IMR-90 (cell line): Measurements from ENCODE around the gene PRAMEF18. TPM values are rescaled to one million over a fixed set of nuclear protein-coding genes. Genes with fewer than 3 reads are reported as not detected.
"Not testable (repeated sequence)": the region's sequence is repeated elsewhere in the genome, so short reads cannot be mapped to it uniquely, and the experiment has no call there.

Source experiments
- ATAC-seq: fragments of 200-7000 bp; cut with Tn5 transposase; 2 replicates; pipeline ENCODE4 v1.9.1; 2020; ENCODE audit warnings: low read depth, mild to moderate bottlenecking, moderate library complexity
- BruUV-seq: library from RNA; stranded (reverse); fragments of 400-500 nt; replicated peaks from 2 replicates; lab custom pipeline; 2021; lab: Mats Ljungman, UMichigan
- CTCF ChIA-PET: fragments of 300-600 bp; formaldehyde crosslinking; extraction: SDS; loops from one replicate; lab custom pipeline; 2021; ENCODE audit warnings: antibody characterized with exemption; lab: Yijun Ruan, JAX
- POLR2A ChIA-PET: fragments of 300-600 bp; sonication (Branson Sonifier 250); formaldehyde crosslinking; loops from one replicate; lab custom pipeline; 2022; ENCODE audit warnings: antibody characterized with exemption; ENCODE audit not compliant: unreplicated experiment; lab: Charles Lee
- DNase-seq: peaks from one replicate; pipeline ENCODE4 v3.0.0; 2013
- H2AFZ ChIP-seq: replicated peaks from 2 replicates; pipeline ENCODE3; 2013; ENCODE audit warnings: low read length, mild to moderate bottlenecking; ENCODE audit not compliant: poor library complexity
- H2AK5ac ChIP-seq: 2 replicates; pipeline ENCODE4 v1.6.1; 2013; ENCODE audit warnings: low read depth, low read length, inconsistent platforms
- H2AK9ac ChIP-seq: replicated peaks from 2 replicates; pipeline ENCODE3; 2013; ENCODE audit warnings: mild to moderate bottlenecking, low read depth, low read length, moderate library complexity; ENCODE audit not compliant: poor library complexity
- H2BK120ac ChIP-seq: 2 replicates; pipeline ENCODE4 v1.6.1; 2013; ENCODE audit warnings: low read depth, low read length, inconsistent platforms
- H2BK15ac ChIP-seq: 3 replicates; pipeline ENCODE4 v1.6.1; 2013; ENCODE audit warnings: low read depth, low read length, inconsistent platforms
- H2BK20ac ChIP-seq: 2 replicates; pipeline ENCODE4 v1.6.1; 2013; ENCODE audit warnings: low read depth, mild to moderate bottlenecking, inconsistent platforms, low read length, moderate library complexity
- H2BK5ac ChIP-seq: 2 replicates; pipeline ENCODE4 v1.6.1; 2013; ENCODE audit warnings: mild to moderate bottlenecking, low read depth, low read length, inconsistent platforms; ENCODE audit not compliant: poor library complexity, severe bottlenecking
- H3K14ac ChIP-seq: replicated peaks from 2 replicates; pipeline ENCODE4 v1.6.1; 2013; ENCODE audit warnings: low read depth, low read length, inconsistent platforms
- H3K18ac ChIP-seq: 2 replicates; pipeline ENCODE4 v1.6.1; 2013; ENCODE audit warnings: low read depth, low read length, control low read depth
- H3K23ac ChIP-seq: 2 replicates; pipeline ENCODE4 v1.6.1; 2013; ENCODE audit warnings: low read depth, low read length, inconsistent platforms
- H3K27ac ChIP-seq: 2 replicates; pipeline ENCODE4 v1.5.1; 2013; ENCODE audit warnings: mild to moderate bottlenecking, control low read depth, low read length; ENCODE audit not compliant: insufficient read depth
- H3K27me3 ChIP-seq: 2 replicates; pipeline ENCODE4 v1.6.1; 2013; ENCODE audit warnings: low read length; ENCODE audit not compliant: control insufficient read depth, insufficient read depth
- H3K36me3 ChIP-seq: 2 replicates; pipeline ENCODE4 v1.6.1; 2013; ENCODE audit warnings: low read length, mixed read lengths; ENCODE audit not compliant: control insufficient read depth, insufficient read depth
- H3K4ac ChIP-seq: 2 replicates; pipeline ENCODE4 v1.6.1; 2013; ENCODE audit warnings: low read depth, low read length, inconsistent platforms
- H3K4me1 ChIP-seq: 2 replicates; pipeline ENCODE4 v1.6.1; 2013; ENCODE audit warnings: low read length, mixed read lengths; ENCODE audit not compliant: control insufficient read depth, insufficient read depth
- H3K4me2 ChIP-seq: 2 replicates; pipeline ENCODE4 v1.6.1; 2013; ENCODE audit warnings: low read depth, mild to moderate bottlenecking, control low read depth, low read length, moderate library complexity
- H3K4me3 ChIP-seq: 2 replicates; pipeline ENCODE4 v1.5.1; 2013; ENCODE audit warnings: low read depth, mild to moderate bottlenecking, control low read depth, low read length, moderate library complexity; ENCODE audit not compliant: insufficient read depth
- H3K56ac ChIP-seq: 2 replicates; pipeline ENCODE4 v1.6.1; 2013; ENCODE audit warnings: low read length, inconsistent platforms; ENCODE audit not compliant: insufficient read depth; ENCODE audit errors: extremely low read depth
- H3K79me1 ChIP-seq, 2 experiments: 2 replicates each; pipeline ENCODE4 v1.6.1; 2013; ENCODE audit warnings: low read length in 2 of 2, inconsistent platforms in 1 of 2, low read depth in 1 of 2
- H3K9ac ChIP-seq: 2 replicates; pipeline ENCODE4 v1.6.1; 2013; ENCODE audit warnings: low read depth, low read length, control low read depth
- H3K9me1 ChIP-seq: 2 replicates; pipeline ENCODE4 v1.6.1; 2013; ENCODE audit warnings: low read length, inconsistent platforms; ENCODE audit not compliant: insufficient read depth
- H3K9me3 ChIP-seq: 2 replicates; pipeline ENCODE4 v1.6.1; 2013; ENCODE audit warnings: low read length; ENCODE audit not compliant: control insufficient read depth, insufficient read depth
- H4K20me1 ChIP-seq: 2 replicates; pipeline ENCODE4 v1.6.1; 2013; ENCODE audit warnings: low read length, inconsistent platforms; ENCODE audit not compliant: insufficient read depth
- H4K5ac ChIP-seq: 2 replicates; pipeline ENCODE4 v1.6.1; 2013; ENCODE audit warnings: mild to moderate bottlenecking, low read depth, low read length, control low read depth
- H4K8ac ChIP-seq, 2 experiments: 2 replicates each; pipeline ENCODE4 v1.6.1; 2013; ENCODE audit warnings: low read depth in 2 of 2, low read length in 2 of 2, control low read depth in 1 of 2, inconsistent platforms in 1 of 2
- H4K91ac ChIP-seq: 2 replicates; pipeline ENCODE4 v1.6.1; 2013; ENCODE audit warnings: low read depth, low read length, inconsistent platforms; ENCODE audit not compliant: insufficient read depth
- WGBS, 2 experiments: methylation state at CpG; one replicate each; pipeline versions ENCODE4 v1.1.5 to v1.1.7; 2013; ENCODE audit warnings: missing lambda C conversion rate in 2 of 2; ENCODE audit not compliant: insufficient read length in 1 of 2; ENCODE audit errors: extremely low coverage in 2 of 2; 5-methylcytosine and 5-hydroxymethylcytosine counted together
- dilution Hi-C: fragments of 300-500 bp; cut with HindIII; formaldehyde crosslinking; loops from one replicate; pipeline ENCODE4 v1.14.3; 2018; ENCODE audit warnings: low sequenced_read_pairs; ENCODE audit not compliant: unreplicated experiment
- in situ Hi-C: fragments of 300-500 bp; cut with MboI; formaldehyde crosslinking; loops from 3 replicates; pipeline ENCODE4 v1.14.3; 2019; ENCODE audit warnings: low sequenced_read_pairs, inconsistent platforms, mixed read lengths
- intact Hi-C: fragments of 100-400 bp; cut with micrococcal nuclease; formaldehyde crosslinking; loops from 2 replicates; pipeline ENCODE4 v1.10.0; 2022
- polyA plus RNA-seq, 3 experiments: library from polyadenylated mRNA; depleted of rRNA; stranded (reverse); fragments of >200 nt; gene quantifications; 2 replicates each; pipeline ENCODE4 v1.2.3, GENCODE V29; 2012; ENCODE audit warnings: low replicate concordance in 1 of 3
- total RNA-seq: library from RNA; depleted of rRNA; stranded (reverse); fragments of >200 nt; gene quantifications from 2 replicates; pipeline ENCODE4 v1.2.3, GENCODE V29; 2012

The PRAMEF18 gene
- total and polyA plus RNA-seq, 2 of the 4 experiments (the other 2 are of a cell fraction) = not detected

DNA sequence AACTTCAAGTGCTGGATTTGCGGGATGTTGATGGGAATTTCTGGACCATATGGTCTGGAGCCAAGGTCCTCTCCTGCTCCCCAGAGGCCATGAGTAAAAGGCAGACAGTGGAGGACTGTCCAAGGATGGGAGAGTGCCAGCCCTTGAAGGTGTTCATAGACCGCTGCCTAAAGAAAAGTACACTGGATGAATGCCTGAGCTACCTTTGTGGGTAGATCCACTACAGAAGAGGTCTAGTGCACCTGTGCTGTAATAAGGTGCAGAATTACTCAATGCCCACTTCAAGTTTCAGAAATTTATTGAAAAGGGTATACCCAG, 20.6 kb upstream of the PRAMEF18 start:
- CTCF ChIA-PET, H2BK120ac ChIP-seq, H3K27me3 ChIP-seq, H3K9me1 ChIP-seq, POLR2A ChIA-PET, H2BK5ac ChIP-seq, H3K23ac ChIP-seq, H3K18ac ChIP-seq, H3K14ac ChIP-seq, H2BK20ac ChIP-seq, DNase-seq, intact Hi-C loops, ATAC-seq, H3K36me3 ChIP-seq, H3K4ac ChIP-seq, H4K91ac ChIP-seq, H4K8ac ChIP-seq, H4K5ac ChIP-seq, H2BK15ac ChIP-seq, H2AK5ac ChIP-seq, H3K4me2 ChIP-seq, H3K27ac ChIP-seq, H2AFZ ChIP-seq, in situ Hi-C loops, H3K56ac ChIP-seq, H3K9ac ChIP-seq, BruUV-seq, H3K4me3 ChIP-seq, H2AK9ac ChIP-seq, H4K20me1 ChIP-seq, dilution Hi-C loops, H3K79me1 ChIP-seq, H3K4me1 ChIP-seq: not testable (repeated sequence)
- 69% methylated on average over 2 of the region's 2 CpGs; no CpG with 5 or more reads in 1 of the 2 experiments for WGBS, 2 experiments
- peaks cover 18% of the 10 kb centered on the region for H3K9me3 ChIP-seq

DNA sequence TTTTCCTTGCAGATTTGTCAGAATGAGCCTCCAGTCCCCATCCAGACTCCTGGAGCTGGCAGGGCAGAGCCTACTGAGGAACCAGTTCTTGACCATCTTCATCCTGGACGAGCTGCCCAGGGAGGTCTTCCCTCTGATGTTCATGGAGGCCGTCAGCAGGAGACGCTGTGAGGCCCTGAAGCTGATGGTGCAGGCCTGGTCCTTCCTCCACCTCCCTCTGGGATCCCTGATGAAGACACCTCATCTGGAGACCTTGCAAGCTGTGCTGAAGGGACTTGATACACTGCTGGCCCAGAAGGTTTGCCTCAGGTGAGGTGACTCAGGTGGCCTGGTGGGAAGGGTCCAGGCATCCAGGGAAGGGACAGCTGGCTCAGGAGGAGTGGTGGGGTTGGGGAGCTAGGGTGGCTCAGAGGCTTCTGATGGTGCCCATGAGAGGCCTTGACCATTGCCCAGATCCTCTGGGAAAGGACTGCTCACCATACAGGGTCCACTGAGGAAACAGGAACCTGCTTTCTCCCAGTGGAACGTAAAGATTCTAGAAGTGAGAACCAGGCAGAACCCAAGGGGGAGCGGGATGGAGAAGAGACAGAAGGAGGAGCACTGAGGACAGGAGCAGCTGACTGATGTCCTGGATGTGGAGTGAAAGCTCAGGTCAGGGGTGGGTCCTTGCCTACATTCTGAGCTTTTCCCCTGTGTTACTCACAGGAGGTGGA, 20.0 kb upstream of the PRAMEF18 start:
- WGBS, 2 experiments = 45% methylated on average over 5 of the region's 5 CpGs; no CpG with 5 or more reads in 1 of the 2 experiments
- H3K79me1 ChIP-seq, in situ Hi-C loops, H4K5ac ChIP-seq, H3K4me2 ChIP-seq, ATAC-seq, H4K91ac ChIP-seq, H2BK15ac ChIP-seq, H2AFZ ChIP-seq, H2BK5ac ChIP-seq, H3K14ac ChIP-seq, H3K18ac ChIP-seq, POLR2A ChIA-PET, H4K20me1 ChIP-seq, H3K56ac ChIP-seq, H3K9ac ChIP-seq, H3K36me3 ChIP-seq, H3K4me1 ChIP-seq, H3K23ac ChIP-seq, H2AK9ac ChIP-seq, H2AK5ac ChIP-seq, H3K27ac ChIP-seq, H3K9me1 ChIP-seq, dilution Hi-C loops, CTCF ChIA-PET, DNase-seq, H3K27me3 ChIP-seq, H2BK120ac ChIP-seq, H3K4ac ChIP-seq, H3K4me3 ChIP-seq, BruUV-seq, H2BK20ac ChIP-seq, H4K8ac ChIP-seq, intact Hi-C loops: not testable (repeated sequence)
- H3K9me3 ChIP-seq = peaks cover 18% of the 10 kb centered on the region
